SHP77 treated with DMSO at 0.1 percent for 48 hours (cell line): Measurements from ENCODE around the gene MRPL40.

ENCODE experiments used
- DNase-seq: peaks from one replicate; lab custom pipeline; 2025; lab: John Stamatoyannopoulos, UW

MRPL40 gene

DNA sequence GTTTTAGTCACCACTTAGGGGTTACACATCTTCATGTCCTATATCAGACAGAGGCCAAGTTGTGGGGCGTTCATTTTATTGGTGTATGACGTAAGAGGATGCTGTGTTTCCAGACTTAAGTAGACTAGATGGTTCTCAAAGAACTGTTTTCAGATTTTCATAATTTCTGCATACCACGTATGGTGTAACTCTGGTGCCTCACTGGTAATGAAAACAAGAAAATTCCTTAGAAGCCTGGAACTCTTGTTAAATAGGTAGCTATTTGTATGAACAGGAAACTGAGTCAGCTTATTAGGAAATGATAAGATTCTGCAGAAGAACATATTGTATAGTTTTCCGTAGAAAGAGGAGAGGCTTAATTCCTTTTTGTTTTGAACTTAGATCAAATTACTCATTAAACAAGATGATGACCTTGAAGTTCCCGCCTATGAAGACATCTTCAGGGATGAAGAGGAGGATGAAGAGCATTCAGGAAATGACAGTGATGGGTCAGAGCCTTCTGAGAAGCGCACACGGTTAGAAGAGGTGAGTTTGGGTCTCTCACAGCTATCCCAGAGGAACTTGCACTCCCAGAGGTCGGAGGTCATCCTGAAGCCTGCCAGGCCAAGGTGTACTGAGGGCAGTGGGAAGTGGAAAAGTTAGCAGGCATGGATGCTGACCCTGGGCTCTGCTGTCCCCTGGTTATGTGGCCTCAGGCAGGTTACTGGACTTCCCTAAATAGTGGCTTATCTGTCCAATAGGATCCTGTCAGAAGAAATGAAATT lies 51.3 kb downstream of the MRPL40 start:
- no peak for DNase-seq
